HUES48 (cell line): ENCODE data around the gene ENPP3.
"Not testable (repeated sequence)": the region's sequence is repeated elsewhere in the genome, so short reads cannot be mapped to it uniquely, and the experiment has no call there.

Source experiments
- H3K27ac ChIP-seq: one replicate; pipeline ENCODE4 v1.7.0; 2013; ENCODE audit warnings: low read depth, low read length, inconsistent platforms
- H3K27me3 ChIP-seq: 2 replicates; pipeline ENCODE4 v1.6.1; 2013; ENCODE audit warnings: mild to moderate bottlenecking, low read length; ENCODE audit not compliant: control insufficient read depth, insufficient read depth
- H3K36me3 ChIP-seq: 2 replicates; pipeline ENCODE4 v1.6.1; 2013; ENCODE audit warnings: low read length; ENCODE audit not compliant: control insufficient read depth, insufficient read depth
- H3K4me1 ChIP-seq: 2 replicates; pipeline ENCODE4 v1.6.1; 2013; ENCODE audit warnings: mild to moderate bottlenecking, low read length; ENCODE audit not compliant: control insufficient read depth, insufficient read depth
- H3K4me3 ChIP-seq: 2 replicates; pipeline ENCODE4 v1.5.1; 2013; ENCODE audit warnings: mild to moderate bottlenecking, low read depth, low read length
- H3K9ac ChIP-seq: 2 replicates; pipeline ENCODE4 v1.6.1; 2013; ENCODE audit warnings: mild to moderate bottlenecking, low read depth, low read length, moderate library complexity
- H3K9me3 ChIP-seq: 2 replicates; pipeline ENCODE4 v1.6.1; 2013; ENCODE audit warnings: low read length; ENCODE audit not compliant: control insufficient read depth, insufficient read depth

Gene ENPP3

GRCh38 chr6:131683479-131683878, 46.4 kb downstream of the ENPP3 start:
- H3K27ac ChIP-seq: no peak overlapping the region
- no peak overlapping the region for H3K4me3 ChIP-seq
- no peaks in the 10 kb centered on the region for H3K27me3 ChIP-seq
- H3K9me3 ChIP-seq: no peaks in the 10 kb centered on the region
- H3K9ac ChIP-seq: no peak overlapping the region
- peaks cover 7% of the 10 kb centered on the region; the same call in 1 of the 2 replicates for H3K4me1 ChIP-seq
- no peaks in the 10 kb centered on the region for H3K36me3 ChIP-seq

DNA sequence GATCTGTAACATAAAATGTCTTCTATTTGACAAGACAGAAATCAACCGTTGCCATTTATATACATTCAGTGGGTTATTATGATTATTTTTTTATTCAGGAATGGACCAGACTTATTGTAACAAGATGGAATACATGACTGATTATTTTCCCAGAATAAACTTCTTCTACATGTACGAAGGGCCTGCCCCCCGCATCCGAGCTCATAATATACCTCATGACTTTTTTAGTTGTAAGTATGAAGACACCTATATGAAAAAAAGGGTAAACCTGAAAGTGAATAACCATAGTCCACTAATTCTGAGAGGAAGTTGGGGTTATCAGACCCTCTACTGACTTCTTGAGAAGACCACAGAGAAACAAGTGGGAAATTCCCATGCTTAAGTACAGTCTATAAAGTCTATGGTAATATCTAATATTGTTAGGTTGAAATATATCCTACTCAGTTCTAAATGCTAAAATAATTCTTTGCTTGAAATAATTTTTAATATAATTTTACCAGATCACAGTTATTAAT, 48.2 kb downstream of the ENPP3 start:
- H3K36me3 ChIP-seq: no peaks in the 10 kb centered on the region
- H3K4me3 ChIP-seq: no peak overlapping the region
- no peak overlapping the region for H3K9ac ChIP-seq
- H3K9me3 ChIP-seq: no peaks in the 10 kb centered on the region
- peaks cover 7% of the 10 kb centered on the region; the same call in 1 of the 2 replicates for H3K4me1 ChIP-seq
- no peaks in the 10 kb centered on the region for H3K27me3 ChIP-seq
- H3K27ac ChIP-seq: no peak overlapping the region

DNA sequence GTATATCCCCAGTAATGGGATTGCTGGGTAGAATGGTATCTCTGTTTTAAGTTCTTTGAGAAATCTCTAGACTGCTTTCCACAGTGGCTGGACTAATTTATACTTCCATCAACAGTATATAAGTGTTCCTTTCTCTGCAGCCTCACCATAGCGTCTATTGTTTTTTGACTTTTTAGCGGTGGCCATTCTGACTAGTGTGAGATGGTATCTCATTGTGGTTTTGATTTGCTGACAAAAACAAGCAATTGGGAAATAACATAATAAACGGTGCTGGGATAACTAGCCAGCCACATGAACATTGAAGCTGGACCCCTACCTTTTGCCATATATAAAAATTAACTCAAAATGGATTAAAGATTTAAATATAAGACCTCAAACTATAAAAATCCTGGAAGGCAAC, 49.9 kb downstream of the ENPP3 start:
- no peaks in the 10 kb centered on the region for H3K27me3 ChIP-seq
- peaks cover 7% of the 10 kb centered on the region; the same call in 1 of the 2 replicates for H3K4me1 ChIP-seq
- H3K27ac ChIP-seq: no peak overlapping the region
- no peaks in the 10 kb centered on the region for H3K9me3 ChIP-seq
- H3K4me3 ChIP-seq: no peak overlapping the region
- H3K36me3 ChIP-seq: no peaks in the 10 kb centered on the region
- no peak overlapping the region for H3K9ac ChIP-seq

GRCh38 chr6:131688286-131688685, 51.2 kb downstream of the ENPP3 start:
- H3K36me3 ChIP-seq: no peaks in the 10 kb centered on the region
- H3K9me3 ChIP-seq: no peaks in the 10 kb centered on the region
- no peak overlapping the region for H3K27ac ChIP-seq
- H3K4me3 ChIP-seq: no peak overlapping the region
- H3K4me1 ChIP-seq: peaks cover 9% of the 10 kb centered on the region
- H3K27me3 ChIP-seq: no peaks in the 10 kb centered on the region
- H3K9ac ChIP-seq: no peak overlapping the region

DNA sequence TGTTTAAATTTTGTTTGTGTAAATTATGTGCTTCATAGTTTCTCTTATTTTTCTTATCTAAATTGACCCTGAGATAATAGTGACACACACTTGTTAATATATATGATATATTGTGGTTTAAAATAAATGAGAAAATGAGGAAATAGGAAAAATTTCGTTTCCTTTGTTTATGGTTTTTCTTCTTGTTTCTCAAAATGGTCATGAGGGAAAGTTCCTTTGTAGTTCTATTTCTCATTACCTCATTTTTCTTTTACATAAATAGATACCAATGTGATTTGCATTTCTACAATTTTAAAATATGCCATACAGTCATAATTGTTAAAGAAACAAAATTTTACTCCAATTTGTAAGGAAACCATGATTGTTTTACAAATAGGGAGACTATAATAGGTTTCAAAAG, 54.9 kb downstream of the ENPP3 start:
- H3K4me1 ChIP-seq: peaks cover 19% of the 10 kb centered on the region
- no peak overlapping the region for H3K27ac ChIP-seq
- no peak overlapping the region for H3K4me3 ChIP-seq
- H3K36me3 ChIP-seq: no peaks in the 10 kb centered on the region
- H3K9ac ChIP-seq: no peak overlapping the region
- no peaks in the 10 kb centered on the region for H3K27me3 ChIP-seq
- no peaks in the 10 kb centered on the region for H3K9me3 ChIP-seq

- no peaks in the 10 kb centered on the region for H3K9me3 ChIP-seq
- no peaks in the 10 kb centered on the region for H3K27me3 ChIP-seq
- H3K36me3 ChIP-seq: no peaks in the 10 kb centered on the region
- peaks cover 19% of the 10 kb centered on the region for H3K4me1 ChIP-seq
- H3K27ac ChIP-seq: no peak overlapping the region
- no peak overlapping the region for H3K9ac ChIP-seq
- no peak overlapping the region for H3K4me3 ChIP-seq
Measured at GRCh38 chr6:131692589-131692988, 55.5 kb downstream of the ENPP3 start.

GRCh38 chr6:131693384-131693783, 56.3 kb downstream of the ENPP3 start:
- Histone ChIP-seq H3K4me3 (no peak overlapping the region), H3K27me3 (no peaks in the 10 kb centered on the region), H3K36me3 (no peaks in the 10 kb centered on the region), H3K9me3 (no peaks in the 10 kb centered on the region), H3K27ac (no peak overlapping the region), H3K9ac (no peak overlapping the region), H3K4me1 (peaks cover 15% of the 10 kb centered on the region)

DNA sequence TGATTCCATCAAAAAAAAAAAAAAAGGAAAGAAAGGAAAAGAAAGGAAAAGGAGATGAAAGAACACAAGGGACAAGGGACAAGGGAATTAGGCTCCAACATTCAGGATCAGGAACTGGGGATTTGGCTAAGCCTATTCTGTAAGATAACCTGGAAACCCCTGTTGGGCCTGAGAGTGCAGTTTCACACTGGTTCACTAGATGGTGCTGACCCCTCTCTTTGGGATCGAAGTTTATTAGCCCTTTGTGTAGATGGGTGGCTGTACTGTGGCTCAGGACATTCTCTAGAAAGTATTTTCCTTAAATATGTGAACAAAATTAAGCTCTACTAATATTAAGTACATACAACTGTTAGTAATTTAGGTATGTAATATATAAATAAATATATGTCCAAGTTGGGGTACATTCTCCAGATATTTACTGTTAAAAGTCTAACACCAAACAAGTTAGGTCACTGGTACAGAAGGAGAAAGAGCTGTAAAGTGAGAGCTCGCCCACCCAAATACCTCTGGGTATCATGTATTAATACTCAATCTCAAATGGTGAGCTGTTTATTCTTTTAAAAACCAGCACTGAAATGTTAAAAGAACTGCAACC, 57.8 kb downstream of the ENPP3 start:
- Histone ChIP-seq H3K4me3 (no peak overlapping the region), H3K36me3 (no peaks in the 10 kb centered on the region), H3K27me3 (no peaks in the 10 kb centered on the region)

DNA sequence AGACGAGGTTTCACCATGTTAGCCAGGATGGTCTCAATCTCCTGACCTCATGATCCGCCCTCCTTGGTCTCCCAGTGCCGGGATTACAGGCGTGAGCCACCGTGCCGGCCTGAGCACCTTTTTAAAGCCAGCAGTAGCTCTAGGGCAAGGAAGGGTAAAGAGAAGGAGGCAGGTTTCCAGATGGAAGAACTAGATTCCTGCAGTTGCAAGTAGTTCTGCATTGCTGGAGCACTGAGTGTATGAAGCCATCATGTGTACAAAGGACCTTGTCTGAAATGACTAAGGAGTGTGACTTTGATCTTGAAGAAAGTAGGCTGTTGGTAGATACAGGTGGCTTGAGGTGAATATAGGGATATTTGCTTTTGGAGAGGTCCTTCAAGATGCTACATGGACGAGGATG, 59.9 kb downstream of the ENPP3 start:
- Histone ChIP-seq H3K9ac (no peak overlapping the region), H3K4me3 (no peak overlapping the region), H3K27ac (no peak overlapping the region), H3K27me3 (no peaks in the 10 kb centered on the region), H3K4me1 (peaks cover 12% of the 10 kb centered on the region), H3K9me3 (no peaks in the 10 kb centered on the region), H3K36me3 (no peaks in the 10 kb centered on the region)

More for the DNA sequence above, 57.8 kb downstream of the ENPP3 start:
- Histone ChIP-seq H3K27ac (no peak overlapping the region), H3K9ac (no peak overlapping the region), H3K4me1 (peaks cover 12% of the 10 kb centered on the region), H3K9me3 (no peaks in the 10 kb centered on the region)

DNA sequence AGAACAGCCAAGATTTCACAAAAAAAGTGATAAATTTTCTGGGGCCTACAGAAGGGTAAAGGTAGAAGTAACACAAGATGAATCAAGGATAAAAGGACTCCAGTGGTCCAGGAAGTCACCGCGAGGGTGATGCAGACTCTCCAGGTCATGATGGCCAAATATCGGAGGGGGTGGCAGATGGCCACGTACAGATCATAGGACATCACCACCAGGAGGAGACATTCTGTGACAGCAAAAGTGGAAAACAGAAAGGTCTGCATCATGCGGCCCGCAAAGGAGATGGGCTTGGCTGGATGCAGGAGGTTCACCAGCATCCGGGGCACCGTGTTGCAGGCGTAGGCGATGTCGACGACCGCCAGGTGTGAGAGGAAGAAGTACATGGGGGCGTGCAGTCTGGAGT, 63.7 kb downstream of the ENPP3 start:
- not testable (repeated sequence) for H3K9ac ChIP-seq, H3K9me3 ChIP-seq, H3K4me3 ChIP-seq, H3K36me3 ChIP-seq, H3K27ac ChIP-seq, H3K27me3 ChIP-seq, H3K4me1 ChIP-seq

GRCh38 chr6:131703905-131704304, 66.8 kb downstream of the ENPP3 start:
- H3K9me3 ChIP-seq, H3K27ac ChIP-seq, H3K4me3 ChIP-seq, H3K9ac ChIP-seq, H3K4me1 ChIP-seq, H3K36me3 ChIP-seq, H3K27me3 ChIP-seq: not testable (repeated sequence)
